ENCODE results near the gene GALNT16.

The GALNT16 gene

GRCh38 chr14:69318901-69319475, 59.0 kb downstream of the GALNT16 start:
- no peak for TF ChIP-seq CTCF (IDR thresholded peaks at IDR 0.05; ENCODE audit: extremely low read depth, missing control alignments)

GRCh38 chr14:69319911-69320310, 60.0 kb downstream of the GALNT16 start:
- no peak for DNase-seq (ENCODE audit: low spot score)
- TF ChIP-seq CTCF (IDR thresholded peaks at IDR 0.05; ENCODE audit: extremely low read depth, missing control alignments) = no peak

More at GRCh38 chr14:69318901-69319475, 59.0 kb downstream of the GALNT16 start:
- no peak for DNase-seq (ENCODE audit: low spot score)

GRCh38 chr14:69320581-69321365, 60.8 kb downstream of the GALNT16 start:
- TF ChIP-seq CTCF (IDR thresholded peaks at IDR 0.05; ENCODE audit: extremely low read depth, missing control alignments) = no peak
- DNase-seq (ENCODE audit: low spot score) = no peak

GRCh38 chr14:69321601-69322330, 61.8 kb downstream of the GALNT16 start:
- TF ChIP-seq CTCF (IDR thresholded peaks at IDR 0.05; ENCODE audit: extremely low read depth, missing control alignments) = no peak
- no peak for DNase-seq (ENCODE audit: low spot score)

- TF ChIP-seq CTCF (IDR thresholded peaks at IDR 0.05; ENCODE audit: extremely low read depth, missing control alignments) = no peak
- no peak for DNase-seq (ENCODE audit: low spot score)
Measured at GRCh38 chr14:69323266-69323998, 63.5 kb downstream of the GALNT16 start.

- no peak for DNase-seq (ENCODE audit: low spot score)
- no peak for TF ChIP-seq CTCF (IDR thresholded peaks at IDR 0.05; ENCODE audit: extremely low read depth, missing control alignments)
Measured at GRCh38 chr14:69323999-69324282, 64.0 kb downstream of the GALNT16 start.
